Endothelial cell of umbilical vein (primary cell): ENCODE data around the gene HCN1. TPM values are rescaled to one million over a fixed set of nuclear protein-coding genes. Genes with fewer than 3 reads are reported as not detected.
"Not testable (repeated sequence)": the region's sequence is repeated elsewhere in the genome, so short reads cannot be mapped to it uniquely, and the experiment has no call there.

Experiments
- BruUV-seq: library from RNA; stranded (reverse); fragments of 400-500 nt; replicated peaks from 2 replicates; lab custom pipeline; 2021; lab: Mats Ljungman, UMichigan
- CTCF ChIA-PET: fragments of 300-600, 350-600 bp; sonication (Branson Sonifier 250); formaldehyde crosslinking; loops from one replicate; lab custom pipeline; 2021; ENCODE audit warnings: antibody characterized with exemption, inconsistent platforms; lab: Charles Lee
- POLR2A ChIA-PET: fragments of 300-600, 350-600 bp; sonication (Branson Sonifier 250); formaldehyde crosslinking; loops from one replicate; lab custom pipeline; 2021; ENCODE audit warnings: antibody characterized with exemption, inconsistent platforms; lab: Charles Lee
- DNase-seq: peaks from one replicate; pipeline ENCODE4 v3.0.0-alpha.2; 2011; ENCODE audit warnings: low read depth, low spot score
- FAIRE-seq: peaks from 2 replicates; lab custom pipeline; 2011; peaks lifted over from hg19 to GRCh38; lab: Jason Lieb, UNC
- H2AFZ ChIP-seq: 2 replicates; pipeline ENCODE4 v1.6.0; 2012; ENCODE audit warnings: low read depth, low read length, control low read depth, inconsistent platforms
- H3K27ac ChIP-seq: 2 replicates; pipeline ENCODE4 v1.5.1; 2011; ENCODE audit warnings: low read depth, mild to moderate bottlenecking, control low read depth, low read length, moderate library complexity; ENCODE audit not compliant: insufficient read depth
- H3K27me3 ChIP-seq, 2 experiments: 2 replicates each; pipeline versions ENCODE4 v1.6.0 to v1.6.1; 2011; ENCODE audit warnings: low read length in 2 of 2, mixed read lengths in 1 of 2; ENCODE audit not compliant: control insufficient read depth in 2 of 2, insufficient read depth in 2 of 2
- H3K36me3 ChIP-seq, 2 experiments: 2 replicates in 1 of 2; 3 replicates in 1 of 2; pipeline ENCODE4 v1.5.1; 2011; ENCODE audit warnings: low read length in 2 of 2, mild to moderate bottlenecking in 1 of 2, moderate library complexity in 1 of 2; ENCODE audit not compliant: control insufficient read depth in 2 of 2, insufficient read depth in 2 of 2; ENCODE audit errors: extremely low read depth in 1 of 2
- H3K4me1 ChIP-seq: 3 replicates; pipeline ENCODE4 v1.5.1; 2011; ENCODE audit warnings: mild to moderate bottlenecking, low read length; ENCODE audit not compliant: control insufficient read depth, insufficient read depth; ENCODE audit errors: extremely low read depth
- H3K4me2 ChIP-seq: 2 replicates; pipeline ENCODE4 v1.6.1; 2011; ENCODE audit warnings: low read length, control low read depth, mixed read lengths; ENCODE audit not compliant: insufficient read depth
- H3K4me3 ChIP-seq, 3 experiments: fragments of 200-600 bp in 1 of 3; sonication (generic), shearing (Covaris generic) in 1 of 3; replicated peaks in 1 of 3; 2 replicates each; pipeline ENCODE4 v1.5.1; 2011 to 2016; ENCODE audit warnings: control low read depth in 3 of 3, low read length in 3 of 3, mild to moderate bottlenecking in 2 of 3, inconsistent platforms in 1 of 3, low read depth in 1 of 3, moderate library complexity in 1 of 3; ENCODE audit not compliant: insufficient read depth in 1 of 3
- H3K79me2 ChIP-seq: 2 replicates; pipeline ENCODE4 v1.6.0; 2012; ENCODE audit warnings: low read length, inconsistent platforms; ENCODE audit not compliant: control insufficient read depth, insufficient read depth
- H3K9ac ChIP-seq: replicated peaks from 2 replicates; pipeline ENCODE3; 2011; ENCODE audit warnings: low read length, control low read depth; ENCODE audit not compliant: insufficient read depth; ENCODE audit errors: extremely low read depth
- H3K9me1 ChIP-seq: replicated peaks from 3 replicates; pipeline ENCODE4 v1.6.0; 2011; ENCODE audit warnings: mild to moderate bottlenecking, low read length; ENCODE audit not compliant: control insufficient read depth, insufficient read depth; ENCODE audit errors: extremely low read depth
- H3K9me3 ChIP-seq: replicated peaks from 2 replicates; pipeline ENCODE4 v1.5.1; 2012; ENCODE audit warnings: low read length, inconsistent platforms; ENCODE audit not compliant: control insufficient read depth, insufficient read depth
- H4K20me1 ChIP-seq: replicated peaks from 2 replicates; pipeline ENCODE3; 2011; ENCODE audit warnings: mild to moderate bottlenecking, low read length; ENCODE audit not compliant: control insufficient read depth, insufficient read depth; ENCODE audit errors: extremely low read depth
- EZH2 ChIP-seq: IDR thresholded peaks from 2 replicates; pipeline ENCODE4 v1.6.1; 2012; ENCODE audit warnings: borderline replicate concordance, low read depth, mild to moderate bottlenecking, moderate library complexity, low read length, inconsistent platforms; ENCODE audit not compliant: severe bottlenecking
- dilution Hi-C: fragments of 300-500 bp; cut with MboI; formaldehyde crosslinking; loops from one replicate; pipeline ENCODE4 v1.15.0; 2019; ENCODE audit warnings: low sequenced_read_pairs; ENCODE audit not compliant: extremely low pct_ligation_motif_present
- intact Hi-C: fragments of 100-400 bp; cut with micrococcal nuclease; formaldehyde crosslinking; loops from one replicate; pipeline ENCODE4 v1.10.0; 2022
- polyA plus RNA-seq, 4 experiments: library from polyadenylated mRNA; depleted of rRNA in 3 of 4; stranded (reverse) in 3 of 4; unstranded in 1 of 4; fragments of >200 nt; gene quantifications; 2 replicates each; pipeline versions ENCODE4 v1.2.1 to v1.2.3, GENCODE V29; 2011 to 2012; ENCODE audit warnings: missing spikeins in 1 of 4
- total RNA-seq: library from RNA; stranded (reverse); gene quantifications from 2 replicates; pipeline ENCODE4 v1.2.3, GENCODE V29; 2021

The HCN1 gene
- total and polyA plus RNA-seq, 2 donors (not counting 3 experiments of a cell fraction or from before 2014, with no cell fraction given): not detected

GRCh38 chr5:45507178-45507577 lies 189.0 kb downstream of the HCN1 start:
- DNase-seq (peak; percentile 78), FAIRE-seq (peak; percentile 12)
- intact Hi-C loops: no loop called here
- dilution Hi-C loops: no loop called here
- Histone ChIP-seq H3K9me3 (no peaks in the 10 kb centered on the region), H3K9me1 (no peaks in the 10 kb centered on the region), H3K36me3 (no peaks in the 10 kb centered on the region), H3K4me3 (no peak overlapping the region), H3K4me2 (no peak overlapping the region), H2AFZ (no peak overlapping the region), H3K27me3 (no peaks in the 10 kb centered on the region), H3K9ac (no peak overlapping the region), H3K27ac (no peak overlapping the region), H3K79me2 (no peaks in the 10 kb centered on the region), H3K4me1 (no peaks in the 10 kb centered on the region), H4K20me1 (no peaks in the 10 kb centered on the region)
- ChIA-PET POLR2A (no interaction called here), CTCF (no interaction called here)
- BruUV-seq: no TSS peak
- TF ChIP-seq EZH2: no peak

- H3K4me2 ChIP-seq, H3K79me2 ChIP-seq, DNase-seq, H3K36me3 ChIP-seq, H3K9me1 ChIP-seq, H3K9me3 ChIP-seq, BruUV-seq, POLR2A ChIA-PET, H3K27ac ChIP-seq, CTCF ChIA-PET, H3K27me3 ChIP-seq, dilution Hi-C loops, H3K9ac ChIP-seq, FAIRE-seq, H4K20me1 ChIP-seq, H3K4me1 ChIP-seq, H2AFZ ChIP-seq, H3K4me3 ChIP-seq, intact Hi-C loops: not testable (repeated sequence)
These were observed 197.2 kb downstream of the HCN1 start for GRCh38 chr5:45499006-45499405.
